Measurements from ENCODE around the gene POLR1G.
A peak's percentile ranks its signal among the peaks of the same experiment; 100 is the strongest.
"Not testable (repeated sequence)": the region's sequence is repeated elsewhere in the genome, so short reads cannot be mapped to it uniquely, and the experiment has no call there.

Gene POLR1G

GRCh38 chr19:45404557-45405434, 1.6 kb upstream of the POLR1G start, which contains the start of gene PPP1R13L:
Gene PPP1R13L, minus strand, starts transcription at chr19:45405069. Its CDS starts 6,751 bp downstream, at chr19:45398318.
- H3K4me3 ChIP-seq (ENCODE audit: low read depth, low read length) = peak within 1 kb of the TSS; percentile 94
- no peak for TF ChIP-seq CTCF (conservative IDR thresholded peaks at IDR 0.05; ENCODE audit: low read depth, low read length)
- peak; percentile 85 for DNase-seq (ENCODE audit: low read depth)

- no peak for TF ChIP-seq CTCF (conservative IDR thresholded peaks at IDR 0.05; ENCODE audit: low read depth, low read length)
- H3K4me3 ChIP-seq (ENCODE audit: low read depth, low read length) = peak overlapping the region; percentile 94
Observed at GRCh38 chr19:45405435-45406225, 814 bp upstream of the POLR1G start.

GRCh38 chr19:45407091-45407375, 589 bp downstream of the POLR1G start:
- no peak for TF ChIP-seq CTCF (conservative IDR thresholded peaks at IDR 0.05; ENCODE audit: low read depth, low read length)
- no peak for DNase-seq (ENCODE audit: low read depth)
- peak overlapping the region; percentile 94 for H3K4me3 ChIP-seq (ENCODE audit: low read depth, low read length)

More at GRCh38 chr19:45405435-45406225, 814 bp upstream of the POLR1G start:
- peak; percentile 90 for DNase-seq (ENCODE audit: low read depth)

- DNase-seq (ENCODE audit: low read depth); H3K4me3 ChIP-seq (ENCODE audit: low read depth, low read length): not testable (repeated sequence)
Observed at GRCh38 chr19:45407585-45407984, 1.1 kb downstream of the POLR1G start.

- no peak overlapping the region for H3K4me3 ChIP-seq (ENCODE audit: low read depth, low read length)
- no peak for TF ChIP-seq CTCF (conservative IDR thresholded peaks at IDR 0.05; ENCODE audit: low read depth, low read length)
- DNase-seq (ENCODE audit: low read depth) = no peak
Observed at GRCh38 chr19:45408121-45408520, 1.7 kb downstream of the POLR1G start.

- TF ChIP-seq CTCF (conservative IDR thresholded peaks at IDR 0.05; ENCODE audit: low read depth, low read length) = no peak
- no peak overlapping the region for H3K4me3 ChIP-seq (ENCODE audit: low read depth, low read length)
- DNase-seq (ENCODE audit: low read depth) = no peak
Observed at GRCh38 chr19:45408830-45409556, 2.5 kb downstream of the POLR1G start.

- DNase-seq (ENCODE audit: low read depth) = no peak
- no peak for TF ChIP-seq CTCF (conservative IDR thresholded peaks at IDR 0.05; ENCODE audit: low read depth, low read length)
- no peak overlapping the region for H3K4me3 ChIP-seq (ENCODE audit: low read depth, low read length)
Observed at GRCh38 chr19:45409557-45409920, 3.1 kb downstream of the POLR1G start.

- H3K4me3 ChIP-seq (ENCODE audit: low read depth, low read length); DNase-seq (ENCODE audit: low read depth): not testable (repeated sequence)
Observed at GRCh38 chr19:45410330-45410729, 3.9 kb downstream of the POLR1G start.
